Stomach (tissue), 19 donors: Measurements from ENCODE around the gene NAIP. TPM values are rescaled to one million over a fixed set of nuclear protein-coding genes. Genes with fewer than 3 reads are reported as not detected.
"Not testable (repeated sequence)": the region's sequence is repeated elsewhere in the genome, so short reads cannot be mapped to it uniquely, and the experiment has no call there.

Experiments used
- DNase-seq, 2 donors: peaks; one replicate each; pipeline versions ENCODE4 v3.0.0 to v3.0.0-alpha.2; 2013 to 2019
- H3K27ac ChIP-seq, 5 donors: fragments of 200-600 bp in 4 of 5; sonication (generic) in 4 of 5; one replicate each; pipeline ENCODE4 v1.5.1; 2013 to 2019; ENCODE audit warnings: mild to moderate bottlenecking in 1 of 5, moderate library complexity in 1 of 5
- H3K27me3 ChIP-seq, 3 donors: fragments of 200-600 bp; sonication (generic); one replicate each; pipeline ENCODE4 v1.5.1; 2017 to 2019; ENCODE audit warnings: mixed run types in 1 of 3
- H3K36me3 ChIP-seq, 4 donors: fragments of 200-600 bp; sonication (generic); 1 replicate in 3 of 4; 2 replicates in 1 of 4; pipeline ENCODE4 v1.5.1; 2016 to 2019
- H3K4me1 ChIP-seq, 4 donors: fragments of 200-600 bp; sonication (generic); one replicate each; pipeline ENCODE4 v1.5.1; 2016 to 2019
- H3K4me3 ChIP-seq, 4 donors: fragments of 200-600 bp; sonication (generic) in 3 of 4; one replicate each; pipeline ENCODE4 v1.5.1; 2016 to 2019; ENCODE audit warnings: mild to moderate bottlenecking in 1 of 4
- H3K9me3 ChIP-seq, 4 donors: fragments of 200-600 bp; sonication (generic); one replicate each; pipeline ENCODE4 v1.5.1; 2016 to 2019
- WGBS, 5 donors: extraction: QIAGEN DNeasy Blood & Tissue Kit in 3 of 5; methylation state at CpG; one replicate each; pipeline versions ENCODE4 v1.1.5 to v1.1.7; 2013 to 2018; 5-methylcytosine and 5-hydroxymethylcytosine counted together
- intact Hi-C: fragments of 100-400 bp; cut with DNase I; formaldehyde crosslinking; loops from one replicate; pipeline ENCODE4 v1.15.1; 2023; ENCODE audit warnings: low total_unique reads
- long read RNA-seq, 10 donors: transcript quantifications; one replicate each; lab custom pipeline, GENCODE V29; 2026
- polyA plus RNA-seq, 3 donors: library from polyadenylated mRNA; stranded (reverse); fragments of 200-250 nt; gene quantifications; one replicate each; pipeline ENCODE4 v1.2.3, GENCODE V29; 2013
- total RNA-seq, 5 donors: library from RNA; depleted of rRNA; stranded (reverse); fragments of >200 nt; gene quantifications; one replicate each; pipeline versions ENCODE4 v1.1.0 to v1.2.3, GENCODE V29; 2014 to 2016
- donor health status: healthy with polysubstance abuse.
- donor health status: Bipolar disorder and iron deficiency.
- donor health status: healthy.

Gene NAIP, protein sequence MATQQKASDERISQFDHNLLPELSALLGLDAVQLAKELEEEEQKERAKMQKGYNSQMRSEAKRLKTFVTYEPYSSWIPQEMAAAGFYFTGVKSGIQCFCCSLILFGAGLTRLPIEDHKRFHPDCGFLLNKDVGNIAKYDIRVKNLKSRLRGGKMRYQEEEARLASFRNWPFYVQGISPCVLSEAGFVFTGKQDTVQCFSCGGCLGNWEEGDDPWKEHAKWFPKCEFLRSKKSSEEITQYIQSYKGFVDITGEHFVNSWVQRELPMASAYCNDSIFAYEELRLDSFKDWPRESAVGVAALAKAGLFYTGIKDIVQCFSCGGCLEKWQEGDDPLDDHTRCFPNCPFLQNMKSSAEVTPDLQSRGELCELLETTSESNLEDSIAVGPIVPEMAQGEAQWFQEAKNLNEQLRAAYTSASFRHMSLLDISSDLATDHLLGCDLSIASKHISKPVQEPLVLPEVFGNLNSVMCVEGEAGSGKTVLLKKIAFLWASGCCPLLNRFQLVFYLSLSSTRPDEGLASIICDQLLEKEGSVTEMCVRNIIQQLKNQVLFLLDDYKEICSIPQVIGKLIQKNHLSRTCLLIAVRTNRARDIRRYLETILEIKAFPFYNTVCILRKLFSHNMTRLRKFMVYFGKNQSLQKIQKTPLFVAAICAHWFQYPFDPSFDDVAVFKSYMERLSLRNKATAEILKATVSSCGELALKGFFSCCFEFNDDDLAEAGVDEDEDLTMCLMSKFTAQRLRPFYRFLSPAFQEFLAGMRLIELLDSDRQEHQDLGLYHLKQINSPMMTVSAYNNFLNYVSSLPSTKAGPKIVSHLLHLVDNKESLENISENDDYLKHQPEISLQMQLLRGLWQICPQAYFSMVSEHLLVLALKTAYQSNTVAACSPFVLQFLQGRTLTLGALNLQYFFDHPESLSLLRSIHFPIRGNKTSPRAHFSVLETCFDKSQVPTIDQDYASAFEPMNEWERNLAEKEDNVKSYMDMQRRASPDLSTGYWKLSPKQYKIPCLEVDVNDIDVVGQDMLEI (N-terminal part only)
- total RNA-seq (10 to 100 TPM in 4 of 5 donors, 1 to 10 TPM in 1; 6.7 to 38.4 (median 28.6) TPM), polyA plus RNA-seq (1 to 10 TPM; 2.8 to 4.9 (median 2.9) TPM)
- long read RNA-seq, donor 1, full-length matches to known transcripts, result 1 of 1 reads
- long read RNA-seq, donor 1, partial matches to known transcripts, result 0 of 1 reads
- long read RNA-seq, donor 1, other reads (novel, unspliced or antisense), result 0 of 1 reads
- long read RNA-seq, donor 2, result 0 reads
- long read RNA-seq, donor 3, result 0 reads
- long read RNA-seq, donor 4, result 0 reads
- long read RNA-seq, donor 5, result 0 reads
- long read RNA-seq, donor 6, result 0 reads
- long read RNA-seq, donor 7, full-length matches to known transcripts, result 1 of 1 reads
- long read RNA-seq, donor 7, partial matches to known transcripts, result 0 of 1 reads
- long read RNA-seq, donor 7, other reads (novel, unspliced or antisense), result 0 of 1 reads
- long read RNA-seq, donor 8, partial matches to known transcripts, result 0 of 1 reads
- long read RNA-seq, donor 8, other reads (novel, unspliced or antisense), result 0 of 1 reads
- long read RNA-seq, donor 9, result 0 reads
- long read RNA-seq, donor 10, result 0 reads

DNA sequence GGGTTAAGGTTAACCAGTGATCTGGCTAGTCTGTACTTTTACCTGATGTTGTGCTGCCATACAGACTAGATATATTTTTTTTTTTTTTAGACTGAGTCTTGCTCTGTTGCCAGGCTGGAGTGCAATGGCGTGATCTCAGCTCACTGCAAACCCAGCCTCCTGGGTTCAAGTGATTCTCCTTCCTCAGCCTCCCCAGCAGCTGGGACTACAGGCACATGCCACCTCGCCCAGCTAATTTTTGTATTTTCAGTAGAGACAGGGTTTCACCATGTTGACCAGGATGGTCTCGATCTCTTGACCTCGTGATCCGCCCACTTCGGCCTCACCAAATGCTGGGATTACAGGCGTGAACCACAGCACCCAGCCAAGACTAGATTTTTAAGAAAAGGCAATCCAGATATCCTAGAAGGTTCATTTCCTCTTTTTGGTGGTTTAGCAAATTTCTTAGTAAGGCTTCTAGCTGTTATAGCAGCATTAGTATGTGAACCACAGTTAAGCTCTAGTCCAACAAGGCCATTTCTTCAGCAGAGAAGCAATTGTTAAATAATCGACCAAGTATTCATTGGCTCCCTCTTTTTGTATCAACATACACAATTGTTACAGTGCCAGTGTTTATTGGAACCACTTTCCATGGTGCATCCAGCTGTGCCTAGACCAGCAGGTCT is at the start of gene NAIP:
NAIP (minus strand) TSS at position 51 of the 665 bp plus-strand sequence. CDS start 12,424 bp downstream, outside the sequence.
- not testable (repeated sequence) for DNase-seq, H3K27me3 ChIP-seq
- WGBS, 5 donors, result 70% methylated on average over 3 of the region's 8 CpGs; no CpG with 5 or more reads in 4 of the 5 donors

DNA sequence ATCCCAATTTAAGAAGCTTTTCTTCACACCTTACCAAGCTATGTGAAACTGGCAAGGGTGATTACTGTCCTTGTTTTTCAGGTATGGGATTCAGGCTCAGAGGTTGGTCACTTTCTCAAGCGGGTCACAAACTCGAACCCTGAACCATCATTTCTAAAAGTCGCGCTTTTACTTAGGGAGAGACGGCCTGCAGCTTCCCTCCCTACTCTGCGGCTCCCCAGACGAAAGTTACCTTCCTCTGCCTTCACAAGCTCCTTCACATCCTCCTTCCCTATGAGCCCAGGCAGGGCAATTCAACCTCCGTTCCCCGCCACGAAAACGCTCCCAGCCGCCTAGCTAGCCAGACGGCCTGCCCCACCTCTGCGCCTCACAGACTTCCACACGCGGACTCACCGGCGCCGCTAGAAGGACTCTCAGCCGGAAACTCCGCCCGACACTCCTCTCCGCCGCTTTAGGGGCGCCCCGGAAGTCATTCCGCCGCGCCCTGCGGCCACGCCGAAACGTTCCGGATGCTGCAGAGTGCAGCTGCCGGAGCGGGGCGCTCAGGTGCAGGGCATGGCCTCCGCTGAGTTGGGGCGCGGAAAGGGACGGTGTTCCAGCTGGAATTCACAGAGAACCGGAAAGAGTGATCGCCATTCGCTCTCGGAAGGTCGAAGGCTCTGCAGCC is 42.3 kb upstream of the NAIP start, which contains the start of gene GTF2H2:
GTF2H2 (minus strand) TSS at position 415 of the 667 bp plus-strand sequence. CDS start 4,913 bp downstream, outside the sequence.
- not testable (repeated sequence) for H3K9me3 ChIP-seq, H3K27me3 ChIP-seq
- no CpG with 5 or more reads among the region's 46 CpGs for WGBS, 5 donors

More for the DNA sequence above, at the start of gene NAIP:
- H3K27ac ChIP-seq, H3K4me1 ChIP-seq, H3K4me3 ChIP-seq, intact Hi-C loops, H3K36me3 ChIP-seq, H3K9me3 ChIP-seq: not testable (repeated sequence)

DNA sequence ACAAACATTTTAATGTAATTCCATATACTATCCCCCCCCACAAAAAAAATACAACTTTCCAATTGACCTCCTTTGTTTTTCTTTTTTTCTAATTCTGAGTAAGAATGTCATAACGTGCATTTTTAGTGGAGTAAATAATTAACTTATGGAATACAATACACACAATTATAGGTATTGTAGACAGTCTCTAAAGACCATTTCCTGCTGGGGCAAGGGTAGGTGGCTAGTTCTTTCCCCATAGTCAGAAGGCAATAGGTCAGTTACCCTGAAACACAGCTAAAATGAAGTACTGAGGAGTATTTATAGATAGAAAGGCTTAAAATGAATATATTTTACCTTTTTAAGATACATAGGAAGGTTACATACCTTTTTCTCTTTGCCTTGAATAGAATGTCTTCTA is 36.2 kb upstream of the NAIP start:
- no CpG with 5 or more reads among the region's 1 CpG for WGBS, 5 donors

More for the DNA sequence above, 42.3 kb upstream of the NAIP start, which contains the start of gene GTF2H2:
- H3K4me3 ChIP-seq, intact Hi-C loops, H3K27ac ChIP-seq, H3K36me3 ChIP-seq, H3K4me1 ChIP-seq, DNase-seq: not testable (repeated sequence)

DNA sequence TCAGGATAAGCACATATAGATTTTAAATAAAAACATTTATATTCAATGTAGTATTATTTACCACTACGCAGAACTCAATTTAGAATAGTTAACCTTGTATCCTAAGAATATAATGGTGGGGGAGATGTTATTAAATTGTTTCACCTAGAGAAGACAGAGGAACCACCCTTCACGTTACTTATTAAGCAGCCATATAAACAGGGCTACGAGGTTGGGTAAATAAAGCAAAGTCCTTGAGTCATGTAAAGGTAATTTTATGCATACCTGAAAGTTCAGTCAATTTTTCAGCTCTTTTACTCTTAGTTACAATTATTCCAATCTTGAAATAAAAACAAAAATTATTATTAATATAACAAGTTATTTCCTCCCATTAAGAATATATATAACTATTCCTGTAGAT is 34.3 kb upstream of the NAIP start:
- H3K4me3 ChIP-seq, H3K27me3 ChIP-seq, DNase-seq, H3K27ac ChIP-seq, H3K4me1 ChIP-seq, H3K9me3 ChIP-seq, intact Hi-C loops, H3K36me3 ChIP-seq: not testable (repeated sequence)
- no CpG with 5 or more reads among the region's 3 CpGs for WGBS, 5 donors

More for the DNA sequence above, 36.2 kb upstream of the NAIP start:
- H3K36me3 ChIP-seq, H3K27me3 ChIP-seq, H3K9me3 ChIP-seq, intact Hi-C loops, H3K4me1 ChIP-seq, H3K4me3 ChIP-seq, H3K27ac ChIP-seq, DNase-seq: not testable (repeated sequence)

DNA sequence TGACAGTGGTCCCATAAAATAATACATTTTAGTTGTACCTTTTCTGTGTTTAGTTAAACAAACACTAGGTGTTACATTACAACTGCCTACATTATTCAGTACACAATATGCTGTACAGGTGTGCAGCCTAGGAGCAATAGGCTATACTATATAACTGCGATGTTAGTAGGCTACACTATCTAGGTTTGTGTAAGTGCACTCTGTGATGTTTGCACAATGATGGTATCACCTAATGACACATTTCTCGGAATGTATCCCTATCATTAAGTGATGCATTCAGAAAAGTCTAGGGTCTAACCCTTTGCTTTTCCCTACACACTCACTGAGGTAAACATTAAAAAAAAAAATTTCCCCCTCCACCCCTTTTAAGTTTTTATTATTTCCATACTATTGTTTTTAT is 19.7 kb upstream of the NAIP start:
- H3K4me1 ChIP-seq, H3K9me3 ChIP-seq, DNase-seq, H3K27ac ChIP-seq, H3K27me3 ChIP-seq, intact Hi-C loops, H3K4me3 ChIP-seq, H3K36me3 ChIP-seq: not testable (repeated sequence)
- WGBS, 5 donors, result 36 to 64% (median 40%) methylated on average over 1 to 2 of the region's 2 CpGs; no CpG with 5 or more reads in 2 of the 5 donors

DNA sequence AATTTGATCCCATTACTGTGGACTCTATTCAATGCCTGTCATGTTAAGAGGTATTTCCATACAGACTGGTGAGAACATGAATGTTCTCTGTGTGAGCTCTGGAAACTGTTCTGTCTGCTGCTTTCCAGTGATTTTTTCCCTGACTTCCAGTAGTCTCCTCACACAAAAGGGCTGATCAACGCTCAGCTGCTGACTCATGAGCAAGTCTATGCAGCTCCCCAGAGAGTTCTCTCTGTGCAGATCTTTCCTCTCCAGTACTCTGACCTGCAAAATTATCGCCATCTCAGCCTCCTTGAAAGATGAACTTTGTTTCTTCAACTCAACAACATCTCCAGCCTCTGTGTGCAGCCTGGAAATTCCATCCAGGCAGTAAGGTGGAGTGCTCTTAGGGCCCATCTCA is 19.0 kb upstream of the NAIP start:
- H3K9me3 ChIP-seq, H3K36me3 ChIP-seq, H3K4me1 ChIP-seq, intact Hi-C loops, H3K27ac ChIP-seq, DNase-seq, H3K4me3 ChIP-seq, H3K27me3 ChIP-seq: not testable (repeated sequence)
- WGBS, 5 donors, result no CpG with 5 or more reads among the region's 2 CpGs

DNA sequence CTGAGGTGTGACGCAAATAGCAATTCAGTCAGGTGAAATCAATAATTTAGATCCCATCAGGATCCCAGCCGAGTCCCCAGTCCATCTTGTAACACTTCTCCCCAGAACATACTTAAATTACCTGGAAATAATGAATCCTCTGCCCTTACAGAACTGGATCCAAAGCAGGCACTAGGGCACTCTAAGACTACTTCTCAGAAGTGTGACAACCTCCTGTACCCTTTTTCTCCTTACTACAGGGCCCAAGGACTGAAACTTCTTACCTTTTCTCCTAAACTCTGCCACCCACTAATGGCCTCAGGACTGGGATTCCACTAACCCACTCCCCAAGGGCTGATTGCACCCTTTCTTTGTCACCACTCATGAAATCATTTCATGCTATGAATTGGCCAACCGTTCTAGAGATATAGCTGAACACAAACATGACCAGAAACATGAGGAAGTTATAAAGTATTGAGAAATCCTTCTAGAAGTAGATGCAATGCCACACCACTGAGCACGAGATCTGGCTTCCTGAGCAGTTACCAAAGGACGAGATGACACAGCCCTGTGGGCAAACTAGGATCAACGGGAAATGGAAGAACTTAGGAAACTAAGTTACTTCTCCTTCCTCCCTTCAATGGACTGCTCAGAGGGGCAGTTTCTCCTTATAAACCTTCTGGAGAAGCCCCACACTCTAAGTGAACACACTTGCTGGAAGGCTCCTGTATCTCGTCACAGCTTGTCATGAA is 6.1 kb upstream of the NAIP start:
- DNase-seq, H3K4me1 ChIP-seq, H3K36me3 ChIP-seq, H3K4me3 ChIP-seq, H3K27me3 ChIP-seq, H3K27ac ChIP-seq, H3K9me3 ChIP-seq, intact Hi-C loops: not testable (repeated sequence)
- WGBS, 5 donors, result no CpG with 5 or more reads among the region's 7 CpGs

DNA sequence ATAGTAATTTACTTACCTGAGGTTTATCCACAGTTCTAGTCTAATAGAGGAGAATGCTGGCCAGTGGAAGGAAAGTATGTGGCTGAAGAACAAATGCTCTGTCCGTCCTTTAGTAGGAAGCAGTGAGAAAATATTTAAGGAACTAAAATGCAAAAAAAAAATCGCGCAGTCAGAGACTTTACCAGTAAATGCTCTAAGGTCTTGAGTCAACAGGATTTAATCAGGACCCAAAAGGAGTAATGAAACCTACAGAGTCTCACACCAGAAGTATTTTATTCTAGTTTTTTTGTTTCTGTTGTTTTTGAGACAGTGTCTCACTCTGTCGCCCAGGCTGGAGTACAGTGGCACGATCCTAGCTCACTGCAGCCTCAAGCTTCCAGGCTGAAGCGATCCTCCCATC is 4.5 kb downstream of the NAIP start:
- H3K4me1 ChIP-seq, H3K9me3 ChIP-seq, H3K27ac ChIP-seq, H3K36me3 ChIP-seq, H3K27me3 ChIP-seq, H3K4me3 ChIP-seq, DNase-seq, intact Hi-C loops: not testable (repeated sequence)
- no CpG with 5 or more reads among the region's 6 CpGs for WGBS, 5 donors

DNA sequence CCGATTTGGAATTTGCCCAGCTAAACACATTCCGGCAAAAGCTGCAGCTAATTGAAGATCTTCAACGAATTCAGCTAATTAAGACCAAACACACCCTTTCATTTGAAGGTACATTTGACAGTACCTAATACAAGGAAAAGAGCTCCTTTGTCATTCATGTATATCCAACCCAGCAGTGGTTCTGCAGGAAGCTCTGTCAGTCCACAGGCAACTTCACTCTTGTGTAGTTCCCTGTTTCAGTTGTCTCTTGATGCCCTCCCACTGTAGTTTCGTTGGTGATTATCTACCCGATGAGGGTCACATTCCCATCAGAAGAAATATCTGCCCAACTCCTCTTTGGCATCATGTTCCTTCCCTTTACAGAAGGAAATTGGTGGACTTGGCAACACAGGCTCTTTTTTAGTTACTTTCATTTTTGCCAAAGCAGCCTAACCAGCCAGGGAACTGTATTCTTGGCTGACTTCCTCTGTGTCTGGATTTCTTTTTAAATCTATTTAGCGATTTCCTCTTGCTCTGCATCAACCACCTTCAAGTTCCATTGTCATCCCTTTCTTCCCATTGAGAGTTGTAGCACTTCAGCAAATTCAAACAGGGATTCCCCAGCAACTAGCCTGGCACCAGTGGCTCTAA is 6.6 kb downstream of the NAIP start:
- not testable (repeated sequence) for H3K36me3 ChIP-seq
- no CpG with 5 or more reads among the region's 6 CpGs for WGBS, 5 donors

More for the DNA sequence above, 6.6 kb downstream of the NAIP start:
- H3K9me3 ChIP-seq, H3K27ac ChIP-seq, H3K27me3 ChIP-seq, H3K4me1 ChIP-seq, DNase-seq, intact Hi-C loops, H3K4me3 ChIP-seq: not testable (repeated sequence)
